Small intestine (tissue), 7 donors: Measurements from ENCODE around the gene MEX3A. TPM values are rescaled to one million over a fixed set of nuclear protein-coding genes. Genes with fewer than 3 reads are reported as not detected.

Source experiments
- DNase-seq, 2 donors: peaks; one replicate each; pipeline versions ENCODE4 v3.0.0 to v3.0.0-alpha.2; 2013
- FAIRE-seq: peaks from 2 replicates; lab custom pipeline; 2012; peaks lifted over from hg19 to GRCh38; lab: Jason Lieb, UNC
- H3K27ac ChIP-seq, 3 donors: one replicate each; pipeline ENCODE4 v1.5.1; 2013; ENCODE audit warnings: low read length in 2 of 3, mild to moderate bottlenecking in 2 of 3, control low read depth in 1 of 3, inconsistent platforms in 1 of 3, low read depth in 1 of 3, moderate library complexity in 1 of 3
- H3K27me3 ChIP-seq, 3 donors: one replicate each; pipeline ENCODE4 v1.6.1; 2013; ENCODE audit warnings: low read length in 3 of 3, inconsistent platforms in 1 of 3; ENCODE audit not compliant: control insufficient read depth in 3 of 3, insufficient read depth in 3 of 3
- H3K36me3 ChIP-seq, 3 donors: one replicate each; pipeline ENCODE4 v1.6.1; 2013; ENCODE audit warnings: low read length in 3 of 3, inconsistent platforms in 1 of 3, low read depth in 1 of 3, mild to moderate bottlenecking in 1 of 3, moderate library complexity in 1 of 3; ENCODE audit not compliant: control insufficient read depth in 3 of 3, insufficient read depth in 2 of 3
- H3K4me1 ChIP-seq, 3 donors: one replicate each; pipeline ENCODE4 v1.6.1; 2013; ENCODE audit warnings: low read length in 2 of 3, inconsistent platforms in 1 of 3, low read depth in 1 of 3, mild to moderate bottlenecking in 1 of 3, moderate library complexity in 1 of 3; ENCODE audit not compliant: control insufficient read depth in 3 of 3, insufficient read depth in 2 of 3
- H3K4me3 ChIP-seq, 3 donors: one replicate each; pipeline ENCODE4 v1.5.1; 2013; ENCODE audit warnings: low read length in 3 of 3, control low read depth in 1 of 3, inconsistent platforms in 1 of 3, low read depth in 1 of 3, mild to moderate bottlenecking in 1 of 3, moderate library complexity in 1 of 3
- H3K9me3 ChIP-seq, 2 donors: one replicate each; pipeline ENCODE4 v1.6.1; 2013; ENCODE audit warnings: low read depth in 1 of 2, low read length in 1 of 2; ENCODE audit not compliant: control insufficient read depth in 2 of 2, insufficient read depth in 1 of 2
- WGBS, 3 donors: extraction: QIAGEN DNeasy Blood & Tissue Kit; methylation state at CpG; one replicate each; pipeline ENCODE4 v1.1.7; 2013; 5-methylcytosine and 5-hydroxymethylcytosine counted together
- polyA plus RNA-seq, 4 donors: library from polyadenylated mRNA; stranded (reverse) in 3 of 4; unstranded in 1 of 4; fragments of 200-250 nt in 3 of 4; fragments of 120-200 nt in 1 of 4; gene quantifications; one replicate each; pipeline versions ENCODE4 v1.2.1 to v1.2.3, GENCODE V29; 2013
- donor health status: healthy with polysubstance abuse.
- donor health status: control.
- donor health status: control.
- donor health status: Bipolar disorder and iron deficiency.
- donor health status: healthy.

Gene MEX3A
- polyA plus RNA-seq, 4 donors, result under 0.01 to 5.6 (median 0.87) TPM

GRCh38 chr1:156065212-156065611, 17.1 kb downstream of the MEX3A start:
- Histone ChIP-seq H3K27ac (no peak overlapping the region), H3K4me1 (peaks cover 0 to 13% (median 0%) of the 10 kb centered on the region in 3 donors), H3K4me3 (no peak overlapping the region), H3K9me3 (no peaks in the 10 kb centered on the region), H3K36me3 (peaks cover 0 to 67% (median 2%) of the 10 kb centered on the region in 3 donors), H3K27me3 (no peaks in the 10 kb centered on the region)
- DNase-seq (no peak), FAIRE-seq (no peak)
- WGBS, 3 donors, result 86 to 92% (median 89%) methylated on average over 3 of the region's 3 CpGs

- DNase-seq (no peak), FAIRE-seq (no peak)
- WGBS, 3 donors, result 93 to 94% (median 93%) methylated on average over 2 of the region's 2 CpGs
- Histone ChIP-seq H3K27me3 (no peaks in the 10 kb centered on the region), H3K4me3 (no peak overlapping the region), H3K4me1 (peaks cover 0 to 13% (median 0%) of the 10 kb centered on the region in 3 donors), H3K9me3 (no peaks in the 10 kb centered on the region), H3K36me3 (peaks cover 0 to 61% (median 2%) of the 10 kb centered on the region in 3 donors), H3K27ac (no peak overlapping the region)
Observed at GRCh38 chr1:156064615-156065014, 17.6 kb downstream of the MEX3A start.

- WGBS, 3 donors, result 65 to 74% (median 73%) methylated on average over 2 of the region's 2 CpGs
Observed at GRCh38 chr1:156063997-156064285, 18.3 kb downstream of the MEX3A start.

GRCh38 chr1:156062189-156062588, 20.1 kb downstream of the MEX3A start:
- peaks cover 0 to 13% (median 0%) of the 10 kb centered on the region in 3 donors for H3K4me1 ChIP-seq
- peak in 1 of 2 donors; percentile 55 for DNase-seq
- FAIRE-seq, result no peak
- H3K4me3 ChIP-seq, result peak overlapping the region in 2 of 3 donors; percentile 51 to 68
- H3K36me3 ChIP-seq, result peaks cover 0 to 50% (median 2%) of the 10 kb centered on the region in 3 donors
- H3K9me3 ChIP-seq, result no peaks in the 10 kb centered on the region
- H3K27me3 ChIP-seq, result no peaks in the 10 kb centered on the region
- H3K27ac ChIP-seq, result peak overlapping the region; percentile 6 to 72 (median 70)
- WGBS, 3 donors, result 18 to 55% (median 34%) methylated on average over 3 of the region's 3 CpGs

More at GRCh38 chr1:156063997-156064285, 18.3 kb downstream of the MEX3A start:
- FAIRE-seq (no peak), DNase-seq (no peak)
- Histone ChIP-seq H3K9me3 (no peaks in the 10 kb centered on the region), H3K4me1 (peaks cover 0 to 13% (median 0%) of the 10 kb centered on the region in 3 donors), H3K27ac (no peak overlapping the region), H3K36me3 (peaks cover 0 to 55% (median 2%) of the 10 kb centered on the region in 3 donors), H3K27me3 (no peaks in the 10 kb centered on the region), H3K4me3 (no peak overlapping the region)

GRCh38 chr1:156060937-156061636, 21.2 kb downstream of the MEX3A start, which contains the start of gene RAB25:
Gene RAB25 (plus strand): TSS chr1:156061160. CDS start chr1:156061401, 241 bp downstream.
- peak within 1 kb of the TSS; percentile 44 to 68 (median 51) for H3K4me3 ChIP-seq
- DNase-seq (peak; percentile 96), FAIRE-seq (no peak)
- H3K27ac ChIP-seq, result peak within 1 kb of the TSS; percentile 70 to 85 (median 72)
- no peaks in the 10 kb centered on the region for H3K9me3 ChIP-seq
- H3K36me3 ChIP-seq, result peaks cover 0 to 43% (median 2%) of the 10 kb centered on the region in 3 donors
- H3K27me3 ChIP-seq, result no peaks in the 10 kb centered on the region
- WGBS, 3 donors, result 10 to 43% (median 17%) methylated on average over 11 of the region's 11 CpGs
- peaks cover 0 to 14% (median 0%) of the 10 kb centered on the region in 3 donors for H3K4me1 ChIP-seq

GRCh38 chr1:156056326-156056849, 25.9 kb downstream of the MEX3A start:
- no peaks in the 10 kb centered on the region for H3K9me3 ChIP-seq
- no peak overlapping the region for H3K4me3 ChIP-seq
- H3K4me1 ChIP-seq, result peaks cover 0 to 5% (median 4%) of the 10 kb centered on the region in 3 donors
- H3K27me3 ChIP-seq, result no peaks in the 10 kb centered on the region
- FAIRE-seq, result no peak
- H3K36me3 ChIP-seq, result peaks cover 0 to 17% (median 2%) of the 10 kb centered on the region in 3 donors
- DNase-seq, result no peak
- WGBS, 3 donors, result 90 to 100% (median 100%) methylated on average over 1 of the region's 1 CpG
- no peak overlapping the region for H3K27ac ChIP-seq

GRCh38 chr1:156055281-156056048, 26.8 kb downstream of the MEX3A start:
- Histone ChIP-seq H3K4me3 (peak overlapping the region; percentile 73 to 96 (median 96)), H3K27me3 (no peaks in the 10 kb centered on the region), H3K4me1 (peaks cover 0 to 5% (median 4%) of the 10 kb centered on the region in 3 donors), H3K9me3 (no peaks in the 10 kb centered on the region), H3K36me3 (peaks cover 2 to 25% (median 4%) of the 10 kb centered on the region in 3 donors), H3K27ac (peak overlapping the region in 2 of 3 donors; percentile 69 to 87)
- FAIRE-seq (no peak), DNase-seq (no peak)
- 20 to 23% (median 21%) methylated on average over 17 of the region's 17 CpGs for WGBS, 3 donors
